HepG2 (cell line): ENCODE results near the gene MSL3B.

Source experiments
- AGO1 ChIP-seq: fragments of 200-400 bp; formaldehyde crosslinking; IDR thresholded peaks from 2 replicates; pipeline ENCODE4 v1.6.1; 2017; ENCODE audit warnings: mild to moderate bottlenecking, low read depth, low read length, moderate library complexity; ENCODE audit not compliant: poor library complexity, severe bottlenecking
- ISX ChIP-seq: sonication (generic); formaldehyde crosslinking; conservative IDR thresholded peaks from 2 replicates; pipeline ENCODE4 v1.5.0; 2020; ENCODE audit warnings: missing genetic modification reagents
- KDM6A ChIP-seq: IDR thresholded peaks from 2 replicates; pipeline ENCODE4 v1.6.1; 2016; ENCODE audit warnings: low read depth
- KMT2B ChIP-seq: IDR thresholded peaks from 2 replicates; pipeline ENCODE4 v1.6.1; 2016; ENCODE audit warnings: missing genetic modification reagents, missing compliant biosample characterization
- MAFG ChIP-seq: sonication (generic); formaldehyde crosslinking; IDR thresholded peaks from 2 replicates; pipeline ENCODE4 v1.5.1; 2020; ENCODE audit warnings: mild to moderate bottlenecking, missing genetic modification reagents
- RFXANK ChIP-seq: IDR thresholded peaks from 2 replicates; pipeline ENCODE4 v1.6.1; 2016
- STAT6 ChIP-seq: sonication (generic); formaldehyde crosslinking; IDR thresholded peaks from 2 replicates; pipeline ENCODE4 v1.4.0; 2020; ENCODE audit warnings: missing genetic modification reagents, mild to moderate bottlenecking, borderline replicate concordance
- SYNCRIP ChIP-seq: fragments of 200-400 bp; formaldehyde crosslinking; IDR thresholded peaks from 2 replicates; pipeline ENCODE4 v1.6.1; 2018; ENCODE audit warnings: mild to moderate bottlenecking, low read depth, low read length; ENCODE audit not compliant: insufficient read depth
- ZFP37 ChIP-seq: sonication (generic); formaldehyde crosslinking; IDR thresholded peaks from 2 replicates; pipeline ENCODE4 v1.4.0; 2020; ENCODE audit warnings: missing genetic modification reagents, borderline replicate concordance
- ZFYVE20 ChIP-seq: sonication (generic); formaldehyde crosslinking; IDR thresholded peaks from 2 replicates; pipeline ENCODE4 v1.8.0; 2023; ENCODE audit warnings: low read depth, mild to moderate bottlenecking, moderate library complexity, missing genetic modification reagents, borderline replicate concordance
- ZKSCAN5 ChIP-seq: sonication (generic); formaldehyde crosslinking; IDR thresholded peaks from 2 replicates; pipeline ENCODE4 v1.5.1; 2020; ENCODE audit warnings: mild to moderate bottlenecking, missing genetic modification reagents
- ZNF546 ChIP-seq: sonication (generic); formaldehyde crosslinking; conservative IDR thresholded peaks from 2 replicates; pipeline ENCODE4 v1.8.1; 2023; ENCODE audit warnings: mild to moderate bottlenecking, missing genetic modification reagents
- ZNF780A ChIP-seq: sonication (generic); formaldehyde crosslinking; IDR thresholded peaks from 2 replicates; pipeline ENCODE4 v1.8.0; 2022; ENCODE audit warnings: mild to moderate bottlenecking, missing genetic modification reagents, moderate library complexity
- TF ChIP-seq, protein P1 (sequence below): sonication (generic); formaldehyde crosslinking; IDR thresholded peaks from 2 replicates; pipeline ENCODE4 v1.4.0; 2020; ENCODE audit warnings: low read depth, missing genetic modification reagents
- TF ChIP-seq, protein P2 (sequence below): sonication (generic); formaldehyde crosslinking; IDR thresholded peaks from 2 replicates; pipeline ENCODE4 v1.8.1; 2023; ENCODE audit warnings: mild to moderate bottlenecking, inconsistent platforms, moderate library complexity, missing genetic modification reagents, borderline replicate concordance
- TF ChIP-seq, protein P3 (sequence below): sonication (generic); formaldehyde crosslinking; IDR thresholded peaks from 2 replicates; pipeline ENCODE4 v1.8.0; 2022; ENCODE audit warnings: missing genetic modification reagents, mild to moderate bottlenecking, moderate library complexity, borderline replicate concordance

The MSL3B gene

GRCh38 chr2:233854241-233854981 lies 13.8 kb downstream of the MSL3B start, which contains the start of gene HJURP (continued):
- TF ChIP-seq STAT6 (CRISPR knock-in tag) (peak; percentile 55; the same call in 1 of the 2 replicates), KDM6A (CRISPR knock-in tag) (no peak), AGO1 (peak; percentile 68), RFXANK (CRISPR knock-in tag) (no peak), SYNCRIP (no peak), ZFP37 (CRISPR knock-in tag) (no peak), ZNF546 (no peak), ZKSCAN5 (CRISPR knock-in tag) (no peak; the same call in 1 of the 2 replicates), MAFG (peak; percentile 10; the same call in 1 of the 2 replicates), ISX (CRISPR knock-in tag) (no peak), ZFYVE20 (CRISPR knock-in tag) (0 out of 2 replicates have a peak, but pooled peaks have one; percentile 41), KMT2B (CRISPR knock-in tag) (peak; percentile 86), ZNF780A (peak; percentile 93)
- TF ChIP-seq, protein P1, sequence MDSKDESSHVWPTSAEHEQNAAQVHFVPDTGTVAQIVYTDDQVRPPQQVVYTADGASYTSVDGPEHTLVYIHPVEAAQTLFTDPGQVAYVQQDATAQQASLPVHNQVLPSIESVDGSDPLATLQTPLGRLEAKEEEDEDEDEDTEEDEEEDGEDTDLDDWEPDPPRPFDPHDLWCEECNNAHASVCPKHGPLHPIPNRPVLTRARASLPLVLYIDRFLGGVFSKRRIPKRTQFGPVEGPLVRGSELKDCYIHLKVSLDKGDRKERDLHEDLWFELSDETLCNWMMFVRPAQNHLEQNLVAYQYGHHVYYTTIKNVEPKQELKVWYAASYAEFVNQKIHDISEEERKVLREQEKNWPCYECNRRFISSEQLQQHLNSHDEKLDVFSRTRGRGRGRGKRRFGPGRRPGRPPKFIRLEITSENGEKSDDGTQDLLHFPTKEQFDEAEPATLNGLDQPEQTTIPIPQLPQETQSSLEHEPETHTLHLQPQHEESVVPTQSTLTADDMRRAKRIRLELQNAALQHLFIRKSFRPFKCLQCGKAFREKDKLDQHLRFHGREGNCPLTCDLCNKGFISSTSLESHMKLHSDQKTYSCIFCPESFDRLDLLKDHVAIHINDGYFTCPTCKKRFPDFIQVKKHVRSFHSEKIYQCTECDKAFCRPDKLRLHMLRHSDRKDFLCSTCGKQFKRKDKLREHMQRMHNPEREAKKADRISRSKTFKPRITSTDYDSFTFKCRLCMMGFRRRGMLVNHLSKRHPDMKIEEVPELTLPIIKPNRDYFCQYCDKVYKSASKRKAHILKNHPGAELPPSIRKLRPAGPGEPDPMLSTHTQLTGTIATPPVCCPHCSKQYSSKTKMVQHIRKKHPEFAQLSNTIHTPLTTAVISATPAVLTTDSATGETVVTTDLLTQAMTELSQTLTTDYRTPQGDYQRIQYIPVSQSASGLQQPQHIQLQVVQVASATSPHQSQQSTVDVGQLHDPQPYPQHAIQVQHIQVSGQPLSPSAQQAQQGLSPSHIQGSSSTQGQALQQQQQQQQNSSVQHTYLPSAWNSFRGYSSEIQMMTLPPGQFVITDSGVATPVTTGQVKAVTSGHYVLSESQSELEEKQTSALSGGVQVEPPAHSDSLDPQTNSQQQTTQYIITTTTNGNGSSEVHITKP (CRISPR knock-in tag), result no peak
- TF ChIP-seq, protein P2, sequence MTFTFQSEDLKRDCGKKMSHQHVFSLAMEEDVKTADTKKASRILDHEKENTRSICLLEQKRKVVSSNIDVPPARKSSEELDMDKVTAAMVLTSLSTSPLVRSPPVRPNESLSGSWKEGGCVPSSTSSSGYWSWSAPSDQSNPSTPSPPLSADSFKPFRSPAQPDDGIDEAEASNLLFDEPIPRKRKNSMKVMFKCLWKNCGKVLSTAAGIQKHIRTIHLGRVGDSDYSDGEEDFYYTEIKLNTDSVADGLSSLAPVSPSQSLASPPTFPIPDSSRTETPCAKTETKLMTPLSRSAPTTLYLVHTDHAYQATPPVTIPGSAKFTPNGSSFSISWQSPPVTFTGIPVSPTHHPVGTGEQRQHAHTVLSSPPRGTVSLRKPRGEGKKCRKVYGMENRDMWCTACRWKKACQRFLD, result peak; percentile 63; the same call in 1 of the 2 replicates
- TF ChIP-seq, protein P3, sequence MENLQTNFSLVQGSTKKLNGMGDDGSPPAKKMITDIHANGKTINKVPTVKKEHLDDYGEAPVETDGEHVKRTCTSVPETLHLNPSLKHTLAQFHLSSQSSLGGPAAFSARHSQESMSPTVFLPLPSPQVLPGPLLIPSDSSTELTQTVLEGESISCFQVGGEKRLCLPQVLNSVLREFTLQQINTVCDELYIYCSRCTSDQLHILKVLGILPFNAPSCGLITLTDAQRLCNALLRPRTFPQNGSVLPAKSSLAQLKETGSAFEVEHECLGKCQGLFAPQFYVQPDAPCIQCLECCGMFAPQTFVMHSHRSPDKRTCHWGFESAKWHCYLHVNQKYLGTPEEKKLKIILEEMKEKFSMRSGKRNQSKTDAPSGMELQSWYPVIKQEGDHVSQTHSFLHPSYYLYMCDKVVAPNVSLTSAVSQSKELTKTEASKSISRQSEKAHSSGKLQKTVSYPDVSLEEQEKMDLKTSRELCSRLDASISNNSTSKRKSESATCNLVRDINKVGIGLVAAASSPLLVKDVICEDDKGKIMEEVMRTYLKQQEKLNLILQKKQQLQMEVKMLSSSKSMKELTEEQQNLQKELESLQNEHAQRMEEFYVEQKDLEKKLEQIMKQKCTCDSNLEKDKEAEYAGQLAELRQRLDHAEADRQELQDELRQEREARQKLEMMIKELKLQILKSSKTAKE (CRISPR knock-in tag), result peak; percentile 65; the same call in 1 of the 2 replicates
